HPDE6-E6E7 (cell line): ENCODE measurements around the gene RAB3B.

Source experiments
- DNase-seq: peaks from one replicate; pipeline ENCODE4 v3.0.0; 2011; ENCODE audit warnings: missing footprints; ENCODE audit errors: extremely low spot score

Gene RAB3B

GRCh38 chr1:51871351-51871975, 119.0 kb downstream of the RAB3B start:
- no peak for DNase-seq

- DNase-seq = no peak
These were observed 119.7 kb downstream of the RAB3B start for GRCh38 chr1:51870603-51871350.

GRCh38 chr1:51867479-51868232, 122.8 kb downstream of the RAB3B start:
- DNase-seq = no peak

- no peak for DNase-seq
These were observed 127.1 kb downstream of the RAB3B start for GRCh38 chr1:51863384-51863783.

GRCh38 chr1:51861669-51862068, 128.8 kb downstream of the RAB3B start:
- no peak for DNase-seq

- DNase-seq = no peak
These were observed 130.8 kb downstream of the RAB3B start for GRCh38 chr1:51859735-51860134.

- DNase-seq = no peak
These were observed 131.2 kb downstream of the RAB3B start for GRCh38 chr1:51859333-51859732.

- DNase-seq = no peak
These were observed 131.6 kb downstream of the RAB3B start for GRCh38 chr1:51858892-51859291.
